Measurements from ENCODE around the gene RAB8A.
A peak's percentile ranks its signal among the peaks of the same experiment; 100 is the strongest.
"Not testable (repeated sequence)": the region's sequence is repeated elsewhere in the genome, so short reads cannot be mapped to it uniquely, and the experiment has no call there.

RAB8A gene

DNA sequence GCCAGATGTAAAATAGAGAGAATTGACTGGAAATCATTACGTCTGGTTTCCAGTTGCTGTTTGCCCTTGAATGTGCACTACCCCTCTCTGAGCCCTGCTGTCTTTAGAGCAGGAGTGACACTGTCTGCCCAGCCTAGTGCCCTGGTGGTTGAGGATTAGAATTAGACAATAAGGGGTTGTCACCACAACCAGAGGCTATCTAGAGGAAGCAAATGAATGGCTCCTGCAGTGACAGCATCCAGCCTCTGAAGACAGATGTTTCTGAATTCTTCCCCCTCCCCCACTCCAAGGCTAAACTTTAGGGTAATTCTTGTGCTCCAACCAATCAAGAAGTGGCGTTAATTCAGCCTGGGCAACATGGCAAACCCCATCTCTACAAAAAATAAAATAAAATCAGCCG, 2.0 kb downstream of the RAB8A start:
- no peak for DNase-seq

DNA sequence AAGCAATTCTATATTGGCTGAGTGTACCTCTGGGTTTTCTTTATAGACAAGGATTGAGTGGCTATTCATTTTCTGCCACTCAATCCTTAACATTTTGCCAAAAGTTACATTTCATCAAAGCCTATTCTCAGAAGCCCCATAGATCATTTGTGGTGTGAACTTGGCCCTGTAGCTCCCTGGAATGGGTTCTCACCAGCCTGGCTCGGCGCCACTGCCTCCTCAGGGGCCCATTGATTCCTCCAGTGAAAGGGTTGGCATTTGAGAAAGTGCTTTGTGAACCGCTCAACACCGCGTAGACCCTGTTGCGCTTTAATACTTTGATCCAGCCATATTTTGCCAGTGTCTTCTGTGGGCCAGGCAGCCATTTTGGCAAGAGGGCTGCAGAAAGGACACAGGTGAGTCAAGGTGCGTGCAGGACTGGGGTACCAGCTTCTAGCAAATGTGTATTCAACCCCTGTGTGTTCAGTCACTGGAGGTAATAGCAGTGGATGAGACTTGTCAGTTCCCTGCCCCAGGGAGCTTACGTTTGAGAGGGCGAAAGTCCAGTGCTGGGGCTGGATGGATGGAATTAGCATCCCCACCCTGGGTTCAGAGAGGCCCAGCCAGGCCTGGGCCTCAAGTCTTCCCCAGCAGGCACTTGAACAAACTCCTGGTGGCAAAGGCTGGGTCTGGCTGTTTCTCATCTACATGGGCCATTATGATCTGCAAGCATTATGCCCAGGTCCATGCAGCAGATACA, 3.8 kb downstream of the RAB8A start:
- no peak for DNase-seq

DNA sequence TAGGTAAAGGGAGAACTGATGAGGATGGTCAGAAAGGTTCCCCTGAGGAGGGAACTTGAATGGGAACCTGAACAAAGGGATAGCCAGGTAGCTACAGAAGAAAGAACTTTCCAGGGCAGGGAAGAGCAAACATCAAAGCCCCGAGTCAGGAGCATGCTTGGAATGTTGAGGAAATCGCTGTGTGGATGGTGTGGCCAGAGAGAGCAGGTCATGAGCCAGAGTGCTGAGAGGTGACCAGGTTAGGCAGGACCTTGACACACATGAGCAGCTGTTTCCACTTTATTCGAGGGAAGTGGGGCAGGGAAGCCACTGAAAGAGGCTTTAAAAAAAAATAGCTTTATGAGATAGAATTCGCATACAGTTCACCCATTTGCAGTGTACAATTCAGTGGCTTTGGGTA, 4.4 kb downstream of the RAB8A start:
- no peak for DNase-seq

DNA sequence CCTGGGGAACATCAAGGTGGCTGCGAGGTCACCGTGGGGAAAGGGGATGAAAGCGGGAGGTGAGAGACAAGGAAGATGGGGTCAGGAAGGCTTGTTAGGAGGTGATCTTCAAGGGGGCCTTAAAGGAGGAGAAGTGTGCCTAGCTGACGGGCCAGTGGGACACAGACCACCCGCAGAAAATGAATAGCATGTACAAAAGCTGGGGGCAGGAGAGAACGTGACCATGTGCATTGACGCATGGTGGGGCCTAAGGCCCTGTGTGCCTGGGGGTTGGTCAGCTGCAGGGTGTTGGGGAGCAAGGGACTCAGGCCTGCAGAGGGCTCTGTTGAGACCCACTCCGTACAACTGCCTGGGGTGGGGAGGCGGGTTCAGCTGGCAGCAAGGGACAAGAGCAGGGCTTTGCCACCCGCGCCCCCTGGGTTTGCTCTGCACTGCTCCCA, 5.9 kb downstream of the RAB8A start:
- DNase-seq, result no peak

DNA sequence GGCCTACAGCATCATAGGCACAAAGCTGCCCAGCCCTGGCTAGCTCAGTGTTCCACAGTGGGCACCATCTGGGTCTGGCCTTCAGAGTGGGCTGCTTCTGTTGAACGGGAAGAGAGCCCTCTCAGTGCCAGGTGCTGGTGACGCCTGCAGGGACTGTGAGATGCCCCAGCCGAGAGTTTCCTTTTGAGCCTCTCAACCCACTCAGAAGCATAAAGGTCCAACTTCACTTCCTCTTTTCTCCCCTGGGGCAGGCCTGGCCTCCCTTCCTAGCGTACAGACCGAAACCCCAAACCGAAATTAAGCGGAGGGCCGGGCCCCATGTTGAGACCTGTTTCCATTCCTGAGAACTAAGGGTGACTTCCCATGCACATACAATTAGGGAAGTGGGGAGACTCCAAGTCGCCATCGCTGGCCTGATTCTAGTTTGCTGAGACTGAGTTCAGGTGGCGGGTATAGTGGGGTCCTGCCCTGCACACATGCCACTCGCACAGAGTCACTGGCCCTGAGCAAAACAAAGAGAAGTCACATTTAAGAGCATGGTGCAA, 6.9 kb downstream of the RAB8A start:
- peak; percentile 43 for DNase-seq

DNA sequence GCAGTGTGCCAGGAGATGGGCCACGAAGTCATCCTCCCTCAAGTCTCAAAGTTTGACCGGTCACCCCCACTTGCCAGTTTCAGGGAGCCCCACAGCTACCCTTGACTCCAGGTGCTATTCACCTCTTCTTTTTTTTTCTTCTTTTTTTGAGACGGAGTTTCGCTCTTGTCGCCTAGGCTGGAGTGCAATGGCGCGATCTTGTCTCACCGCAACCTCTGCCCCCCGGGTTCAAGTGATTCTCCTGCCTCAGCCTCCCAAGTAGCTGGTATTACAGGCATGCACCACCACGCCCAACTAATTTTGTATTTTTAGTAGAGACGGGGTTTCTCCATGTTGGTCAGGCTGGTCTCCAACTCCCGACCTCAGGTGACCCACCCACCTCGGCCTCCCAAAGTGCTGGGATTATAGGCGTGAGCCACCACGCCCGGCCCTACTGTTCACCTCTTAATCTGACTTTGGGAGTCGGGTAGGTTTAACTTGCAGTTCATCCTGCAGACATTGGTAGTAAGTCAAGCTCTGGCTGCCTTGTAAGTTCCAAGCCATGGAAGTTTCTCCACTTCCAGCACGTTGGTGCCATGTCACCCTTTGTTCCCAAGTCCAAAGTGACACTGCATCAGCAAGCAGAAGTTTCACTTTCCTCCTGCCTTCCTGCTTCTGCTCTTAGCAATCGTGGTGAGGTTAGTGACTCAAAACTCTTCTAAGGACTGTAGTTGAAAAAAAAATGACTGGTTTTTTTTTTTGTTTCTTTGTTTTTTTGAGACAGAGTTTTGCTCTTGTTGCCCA, 7.6 kb downstream of the RAB8A start:
- DNase-seq, result not testable (repeated sequence)

DNA sequence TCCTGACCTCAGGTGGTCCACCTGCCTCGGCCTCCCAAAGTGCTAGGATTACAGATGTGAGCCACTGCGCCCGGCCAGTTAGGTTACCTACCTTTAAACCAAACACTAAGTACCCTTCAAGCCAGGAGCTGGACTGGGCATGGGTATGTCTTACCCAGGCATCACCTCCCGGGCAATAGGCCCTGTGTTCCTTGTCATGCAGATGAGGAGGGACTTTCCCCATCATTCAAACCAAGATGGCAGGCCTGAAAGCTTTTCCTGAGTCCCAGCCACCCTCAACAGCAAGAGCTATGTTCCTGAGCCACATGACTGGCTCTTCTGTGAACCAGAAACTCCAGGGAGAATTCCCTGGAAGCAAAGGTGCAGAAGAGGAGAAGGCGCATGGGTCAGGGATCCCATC, 9.5 kb downstream of the RAB8A start:
- no peak for DNase-seq

DNA sequence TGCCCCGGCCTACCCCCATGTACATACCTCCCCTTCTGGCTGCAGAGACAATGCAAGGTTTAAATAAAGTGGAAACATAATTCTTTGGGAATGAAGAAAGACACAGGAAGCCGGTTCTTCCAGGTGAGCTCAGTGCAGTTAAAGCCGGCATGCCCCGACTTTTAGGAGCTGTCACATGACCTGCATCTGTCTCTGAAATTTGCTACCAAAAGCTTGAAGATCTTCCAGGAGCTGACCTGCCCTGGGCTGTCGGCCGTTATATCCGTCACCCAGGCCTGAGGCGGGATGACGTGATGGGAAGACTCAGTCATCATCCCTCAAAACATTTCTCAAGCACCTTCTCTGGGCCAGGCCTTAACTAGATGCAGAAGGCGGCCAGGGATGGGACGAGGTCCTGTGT, 10.3 kb downstream of the RAB8A start:
- no peak for DNase-seq

DNA sequence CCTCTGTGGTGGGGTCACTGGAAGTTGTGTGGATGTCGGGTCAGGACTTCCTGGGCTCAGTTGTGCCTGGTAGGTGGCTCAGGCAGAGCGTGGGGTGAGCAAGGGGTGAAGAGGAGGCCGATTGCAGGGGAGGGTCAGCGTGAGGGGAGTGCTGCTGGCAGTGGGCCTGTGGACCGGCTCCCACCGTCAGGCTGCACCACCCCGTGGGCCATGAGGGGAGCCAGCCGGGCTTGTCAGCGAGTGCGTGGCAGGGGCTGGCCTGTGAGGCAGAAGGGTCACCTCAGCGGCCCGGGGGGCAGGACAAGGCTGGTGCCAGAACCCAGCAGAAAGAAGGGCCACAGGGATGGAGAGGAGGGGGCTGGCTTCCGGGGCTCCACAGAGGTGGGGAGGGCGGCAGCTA, 13.3 kb downstream of the RAB8A start:
- DNase-seq, result no peak

DNA sequence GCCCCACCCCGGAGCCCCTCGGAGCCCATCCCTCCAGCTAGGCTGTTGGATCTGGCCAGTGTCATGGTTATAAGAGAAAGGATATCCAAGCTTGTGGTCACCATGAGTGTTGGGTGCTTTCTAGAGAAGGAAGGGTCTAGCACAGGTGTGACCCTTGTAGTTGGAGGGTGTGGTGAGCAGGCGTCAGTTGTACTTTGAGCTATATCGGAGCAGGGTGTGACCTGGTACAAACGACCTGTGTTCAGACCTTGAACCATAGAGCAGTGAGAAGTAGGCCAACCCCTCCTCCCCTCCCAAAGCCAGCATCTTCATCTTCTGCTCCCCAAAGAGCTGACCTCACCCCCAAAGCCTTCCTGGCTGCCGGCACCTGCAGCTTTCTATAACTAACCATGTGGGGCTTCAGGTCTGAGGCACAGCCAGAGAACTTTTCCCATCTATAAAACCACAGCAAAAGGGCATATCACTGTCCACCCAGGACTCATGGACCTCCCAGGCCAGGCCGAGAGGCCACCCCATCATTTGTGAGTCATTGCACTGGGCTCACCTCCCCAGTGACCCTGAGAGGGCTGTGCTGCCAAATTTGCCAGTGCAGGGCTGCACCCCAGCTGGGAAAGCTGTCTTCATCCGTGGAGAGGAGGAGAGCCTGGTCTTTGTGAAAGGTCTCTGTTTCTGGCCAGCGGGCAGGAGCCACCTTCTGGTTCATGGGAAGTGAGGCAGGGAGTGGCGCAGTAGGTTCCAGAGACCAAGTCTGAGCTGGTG, 14.2 kb downstream of the RAB8A start:
- DNase-seq, result no peak

DNA sequence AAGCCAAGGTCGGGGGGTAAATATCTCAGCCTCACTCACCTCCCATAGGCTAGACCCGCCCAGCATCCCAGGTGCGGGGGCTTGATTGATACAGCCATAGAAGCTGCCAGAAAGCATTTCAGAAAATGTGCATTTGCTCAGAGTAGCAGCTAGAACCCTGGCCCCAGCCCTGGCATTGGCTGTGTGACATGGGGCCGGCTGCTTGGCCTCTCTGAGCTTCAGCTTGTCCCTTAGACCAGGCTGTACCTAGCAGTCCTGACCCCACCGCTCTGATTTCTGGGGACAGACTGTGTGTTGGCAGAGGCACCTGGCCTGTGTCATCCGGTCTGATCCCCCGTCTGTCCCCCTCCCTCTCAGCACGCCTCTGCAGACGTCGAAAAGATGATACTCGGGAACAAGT, 15.4 kb downstream of the RAB8A start:
- no peak for DNase-seq

DNA sequence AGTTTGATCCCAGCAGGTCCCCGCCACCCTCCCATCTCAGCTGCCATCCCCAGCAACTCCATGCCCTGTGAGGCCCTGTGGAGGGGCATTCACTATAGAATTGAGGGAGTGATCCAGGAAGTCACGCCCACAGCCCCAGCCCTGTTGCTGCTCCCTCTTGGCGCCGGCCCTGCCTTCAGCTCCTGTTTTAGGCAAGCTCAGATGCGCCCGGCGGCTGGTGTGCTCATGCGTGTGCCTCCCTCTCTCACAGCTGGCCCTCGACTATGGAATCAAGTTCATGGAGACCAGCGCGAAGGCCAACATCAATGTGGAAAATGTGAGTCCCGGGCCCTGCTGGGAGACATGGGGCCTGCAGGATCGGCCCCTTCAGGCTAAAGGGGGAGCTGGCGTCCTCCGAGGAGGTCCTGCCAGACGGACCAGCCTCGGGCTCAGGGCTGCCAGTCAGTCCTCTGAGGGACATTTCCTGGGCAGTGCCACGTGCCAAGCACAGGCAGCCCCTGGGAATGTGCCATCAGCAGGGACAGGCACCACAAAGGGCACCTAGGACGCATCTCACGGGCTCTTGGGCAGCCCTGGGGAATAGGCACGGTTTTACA, 16.2 kb downstream of the RAB8A start:
- no peak for DNase-seq

DNA sequence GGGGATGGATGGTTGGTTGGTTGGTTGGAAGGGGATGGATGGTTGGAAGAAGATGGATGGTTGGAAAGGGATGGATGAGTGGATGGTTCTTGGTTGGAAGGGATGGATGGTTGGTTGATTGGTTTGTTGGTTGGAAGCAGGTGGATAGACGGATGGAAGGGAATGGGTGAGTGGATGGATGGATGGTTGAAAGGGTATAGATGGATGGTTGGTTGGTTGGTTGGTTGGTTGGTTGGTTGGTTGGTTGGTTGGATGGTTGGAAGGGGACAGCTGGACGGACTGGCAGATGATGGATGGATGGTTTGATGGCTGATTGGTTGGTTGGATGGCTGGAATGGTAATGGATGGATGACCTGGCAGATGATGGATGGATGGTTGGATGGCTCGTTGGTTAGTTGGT, 20.0 kb downstream of the RAB8A start:
- DNase-seq, result no peak

DNA sequence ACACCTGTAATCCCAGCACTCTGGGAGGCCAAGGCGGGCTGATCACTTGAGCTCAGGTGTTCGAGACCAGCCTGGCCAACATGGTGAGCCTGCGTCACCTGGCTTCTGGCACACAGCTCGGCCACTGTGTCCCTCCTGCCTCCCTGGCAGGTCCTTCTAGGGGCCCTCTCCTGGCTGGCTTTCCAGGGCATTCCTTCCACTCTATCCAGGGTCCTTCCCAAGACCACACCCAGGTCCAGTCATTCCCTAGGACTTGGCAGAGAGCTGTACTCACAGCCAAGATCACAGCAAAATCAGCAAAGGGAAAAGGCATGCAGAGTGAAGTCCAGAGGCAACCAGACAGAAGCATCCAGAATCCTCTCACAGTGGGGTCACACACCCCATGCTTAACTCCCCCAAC, 22.1 kb downstream of the RAB8A start:
- DNase-seq, result no peak

DNA sequence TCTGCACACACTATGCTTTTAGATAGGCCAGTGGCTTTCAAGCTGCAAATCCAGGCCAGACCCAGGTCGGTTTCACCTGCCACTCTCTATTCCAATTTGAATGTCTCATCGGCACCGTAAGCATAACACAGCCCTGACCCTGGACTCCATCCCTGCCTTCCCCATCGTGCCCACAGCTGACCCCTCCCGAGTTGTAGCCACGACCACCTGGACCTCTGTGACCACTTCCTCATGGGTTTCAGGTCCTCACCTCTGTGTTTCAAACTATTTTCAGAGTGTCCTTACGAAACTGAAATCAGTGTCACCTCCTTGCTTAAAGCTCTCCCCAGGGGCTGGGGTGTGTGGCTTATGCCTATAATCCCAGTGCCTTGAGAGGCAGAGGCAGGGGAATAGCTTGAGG, 22.8 kb downstream of the RAB8A start:
- no peak for DNase-seq

DNA sequence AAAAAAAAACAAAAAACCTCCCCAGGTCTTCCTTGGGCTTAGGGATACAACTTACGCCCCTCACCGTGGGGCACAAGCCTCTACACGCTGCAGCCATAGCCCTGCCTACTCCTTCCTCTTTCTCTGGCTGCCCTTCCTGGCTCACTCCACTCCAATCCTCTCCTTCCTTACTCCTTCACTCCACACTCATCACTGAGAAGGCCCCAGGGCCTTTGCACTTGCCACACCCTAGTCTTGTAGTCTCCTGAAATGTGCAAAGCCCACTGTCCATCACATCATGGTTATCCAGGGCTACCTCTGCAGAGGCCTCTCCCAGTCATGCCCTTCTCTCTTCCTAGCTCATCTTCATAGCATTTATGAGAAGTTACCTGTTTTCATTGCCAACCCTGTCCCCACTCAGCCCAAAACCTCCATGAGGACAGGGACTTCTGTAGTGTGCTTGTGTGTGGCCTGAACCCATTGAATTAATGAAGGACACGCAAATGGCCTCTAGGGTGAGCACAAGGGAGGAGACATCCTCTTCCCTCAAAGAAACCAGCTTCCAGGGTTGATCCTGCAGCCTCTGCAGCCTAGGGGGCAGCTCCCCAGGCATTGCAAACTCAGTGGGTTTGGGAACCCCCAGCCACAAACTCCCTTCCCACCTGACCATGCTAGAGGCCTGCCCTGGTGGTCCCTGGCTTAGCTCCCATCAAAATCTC, 23.9 kb downstream of the RAB8A start:
- DNase-seq, result no peak

DNA sequence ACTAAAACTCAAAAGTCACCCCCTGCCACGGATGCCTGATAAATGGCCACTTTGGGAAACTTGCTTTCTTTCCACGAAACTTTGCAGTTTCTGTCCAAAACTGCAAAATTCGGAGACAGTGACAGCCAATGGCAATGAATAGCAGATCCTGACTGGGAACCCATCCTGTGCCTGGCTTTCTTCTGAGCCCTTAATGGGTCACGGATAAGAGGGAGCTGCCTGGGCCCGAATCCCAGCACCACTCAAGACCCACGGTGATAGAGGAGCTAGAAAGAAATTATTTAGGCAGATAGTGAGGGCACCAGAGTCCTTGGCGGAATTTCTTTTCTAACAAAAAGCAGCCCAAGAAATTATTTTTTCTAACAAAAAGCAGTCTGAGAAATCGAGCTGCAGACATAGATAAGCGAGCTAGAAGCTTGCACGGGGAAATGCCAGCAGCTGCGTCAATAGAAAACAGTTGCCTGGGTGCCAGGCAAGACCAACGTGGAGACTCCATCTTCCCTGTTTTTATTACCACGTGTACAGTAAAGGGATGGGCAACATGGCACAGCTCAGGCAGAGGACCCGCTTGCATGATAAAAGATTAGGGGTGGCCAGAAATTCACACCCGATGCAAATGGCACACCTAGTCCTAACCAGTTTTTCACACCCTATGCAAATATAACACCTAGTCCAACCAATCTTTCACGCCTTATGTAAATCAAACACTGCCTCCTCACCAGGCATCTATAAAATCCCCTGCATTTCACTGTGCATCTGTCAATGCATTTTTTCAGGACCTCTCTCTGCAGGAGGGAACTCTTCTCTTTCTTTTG, 24.7 kb downstream of the RAB8A start:
- DNase-seq, result no peak

DNA sequence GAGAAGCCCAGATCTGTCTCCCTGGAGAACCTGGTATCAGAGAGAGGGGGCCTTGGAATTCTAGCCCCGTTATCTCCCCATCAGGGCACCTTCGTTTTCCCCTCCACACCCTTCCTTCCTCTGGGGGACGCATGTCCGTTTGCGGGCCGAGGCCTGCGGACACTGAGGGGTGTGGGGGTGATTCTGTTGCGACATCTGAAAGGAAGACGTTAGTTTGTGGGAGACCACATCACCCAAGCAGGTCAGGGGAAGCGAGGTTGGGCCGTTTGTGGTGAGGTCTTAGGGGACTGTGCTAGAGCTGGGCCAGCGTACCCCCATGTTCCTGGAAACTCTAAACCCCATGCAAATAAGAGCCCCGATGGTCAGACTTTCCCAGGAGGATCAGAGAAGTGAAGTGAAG, 28.1 kb downstream of the RAB8A start:
- DNase-seq, result no peak

DNA sequence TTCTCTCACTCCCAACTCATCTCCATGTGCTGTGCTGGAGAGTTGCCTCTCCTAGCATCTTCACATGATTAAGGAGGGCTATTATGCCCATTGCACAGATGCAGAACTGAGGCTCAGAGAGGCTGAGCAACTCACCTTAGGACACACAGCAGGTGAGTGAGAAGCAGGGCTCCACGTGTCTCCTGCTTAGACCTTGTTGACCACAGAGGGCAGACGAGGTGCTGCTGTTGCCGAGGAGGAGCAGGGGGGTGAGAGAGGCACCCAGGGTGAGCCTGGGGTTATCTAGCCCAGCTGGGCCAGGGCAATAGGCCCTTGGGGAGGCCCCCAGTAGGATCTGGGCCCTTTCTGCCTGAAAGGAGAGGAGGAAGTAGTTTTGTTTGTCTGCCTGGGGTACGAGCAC, 29.4 kb downstream of the RAB8A start:
- no peak for DNase-seq

DNA sequence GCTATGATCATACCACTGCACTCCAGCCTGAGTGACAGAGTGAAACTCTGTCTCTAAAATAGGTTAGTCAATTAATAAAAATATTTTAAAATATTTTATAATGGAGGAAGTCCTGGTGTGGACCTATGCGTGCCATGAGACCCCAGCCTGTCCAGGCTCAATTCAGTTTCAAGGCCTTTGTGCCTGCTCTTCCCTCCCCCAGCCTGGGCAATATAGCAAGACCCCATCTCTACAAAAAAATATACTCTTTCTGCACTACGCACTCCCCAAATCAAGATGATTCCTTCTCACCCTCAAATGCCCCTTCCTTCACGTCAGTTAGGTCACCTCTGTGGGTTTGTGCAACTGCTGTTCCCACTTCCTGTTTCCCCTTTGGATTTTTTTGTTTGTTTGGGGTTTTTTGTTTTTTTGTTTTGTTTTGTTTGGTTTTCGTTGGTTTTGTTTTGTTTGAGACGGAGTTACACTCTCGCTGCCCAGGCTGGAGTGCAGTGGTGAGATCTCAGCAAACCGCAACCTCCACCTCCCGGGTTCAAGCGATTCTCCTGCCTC, 30.4 kb downstream of the RAB8A start:
- DNase-seq, result no peak
